Smooth muscle cell (in vitro differentiated cells): ENCODE measurements around the gene SERTAD2. TPM values are rescaled to one million over a fixed set of nuclear protein-coding genes. Genes with fewer than 3 reads are reported as not detected.

Source experiments
- DNase-seq: peaks from one replicate; lab custom pipeline; 2025; ENCODE audit not compliant: unreplicated experiment; lab: John Stamatoyannopoulos, UW
- H2AFZ ChIP-seq: fragments of 200-600 bp; sonication (generic); 2 replicates; pipeline ENCODE4 v1.6.0; 2016; ENCODE audit warnings: antibody characterized with exemption, low read depth, mild to moderate bottlenecking
- H3F3A ChIP-seq: fragments of 200-600 bp; sonication (generic); 2 replicates; pipeline ENCODE4 v1.6.0; 2017; ENCODE audit warnings: antibody characterized with exemption, low read depth
- H3K27ac ChIP-seq: fragments of 200-600 bp; sonication (generic); 2 replicates; pipeline ENCODE4 v1.5.1; 2016; ENCODE audit warnings: low read depth, mild to moderate bottlenecking
- H3K27me3 ChIP-seq: fragments of 200-600 bp; sonication (generic); 2 replicates; pipeline ENCODE4 v1.6.1; 2016; ENCODE audit warnings: low read depth, mild to moderate bottlenecking
- H3K36me3 ChIP-seq: fragments of 200-600 bp; sonication (generic); 2 replicates; pipeline ENCODE4 v1.5.1; 2016; ENCODE audit warnings: low read depth
- H3K4me1 ChIP-seq: fragments of 200-600 bp; sonication (generic); 2 replicates; pipeline ENCODE4 v1.5.1; 2016; ENCODE audit warnings: low read depth
- H3K4me2 ChIP-seq: fragments of 200-600 bp; sonication (generic); 2 replicates; pipeline ENCODE4 v1.6.0; 2016; ENCODE audit warnings: mild to moderate bottlenecking
- H3K4me3 ChIP-seq: fragments of 200-600 bp; sonication (generic); 2 replicates; pipeline ENCODE4 v1.5.1; 2016; ENCODE audit warnings: mild to moderate bottlenecking
- H3K79me2 ChIP-seq: fragments of 200-600 bp; sonication (generic); 2 replicates; pipeline ENCODE4 v1.6.0; 2016; ENCODE audit warnings: low read depth, mild to moderate bottlenecking
- H3K9ac ChIP-seq: fragments of 200-600 bp; sonication (generic); 2 replicates; pipeline ENCODE4 v1.6.0; 2016; ENCODE audit warnings: low read depth
- H3K9me3 ChIP-seq: fragments of 200-600 bp; sonication (generic); replicated peaks from 2 replicates; pipeline ENCODE4 v1.5.1; 2016; ENCODE audit warnings: low read depth
- H4K20me1 ChIP-seq: fragments of 200-600 bp; sonication (generic); 2 replicates; pipeline ENCODE4 v1.6.0; 2016; ENCODE audit warnings: low read depth
- WGBS: methylation state at CpG from one replicate; pipeline ENCODE4 v1.1.7; 2016; ENCODE audit warnings: low lambda C conversion rate; 5-methylcytosine and 5-hydroxymethylcytosine counted together
- polyA plus RNA-seq: library from polyadenylated mRNA; unstranded; fragments of >200 nt; fragmentation: Nextera tagmentation; extraction: Ambion mirVana; gene quantifications from 2 replicates; pipeline ENCODE4 v1.2.1, GENCODE V29; 2016
- total RNA-seq: library from RNA; depleted of rRNA; stranded (reverse); fragments of >200 nt; gene quantifications from 2 replicates; pipeline ENCODE4 v1.2.3, GENCODE V29; 2014
- TF ChIP-seq, protein P1 (sequence below): fragments of 200-600 bp; sonication (generic); IDR thresholded peaks from 2 replicates; pipeline ENCODE4 v1.5.1; 2017; ENCODE audit warnings: borderline replicate concordance, mild to moderate bottlenecking, antibody characterized with exemption; ENCODE audit not compliant: insufficient read depth, poor library complexity, severe bottlenecking

The SERTAD2 gene
- total and polyA plus RNA-seq, 2 experiments from 2014 or later: 14.2 to 23.2 TPM

- H3K4me1 ChIP-seq: peaks cover 65% of the 10 kb centered on the region
- H3K36me3 ChIP-seq: no peaks in the 10 kb centered on the region
- WGBS: 39% methylated on average over 4 of the region's 4 CpGs
- H2AFZ ChIP-seq: no peak overlapping the region
- H3K4me2 ChIP-seq: peak overlapping the region; percentile 97
- H3K27me3 ChIP-seq: no peaks in the 10 kb centered on the region
- H3K79me2 ChIP-seq: peaks cover 66% of the 10 kb centered on the region
- no peaks in the 10 kb centered on the region for H3K9me3 ChIP-seq
- H3K27ac ChIP-seq: peak overlapping the region; percentile 98
- H3F3A ChIP-seq: peaks cover 11% of the 10 kb centered on the region
- H3K9ac ChIP-seq: peak overlapping the region; percentile 96
- H4K20me1 ChIP-seq: peaks cover 62% of the 10 kb centered on the region
- TF ChIP-seq, protein P1, sequence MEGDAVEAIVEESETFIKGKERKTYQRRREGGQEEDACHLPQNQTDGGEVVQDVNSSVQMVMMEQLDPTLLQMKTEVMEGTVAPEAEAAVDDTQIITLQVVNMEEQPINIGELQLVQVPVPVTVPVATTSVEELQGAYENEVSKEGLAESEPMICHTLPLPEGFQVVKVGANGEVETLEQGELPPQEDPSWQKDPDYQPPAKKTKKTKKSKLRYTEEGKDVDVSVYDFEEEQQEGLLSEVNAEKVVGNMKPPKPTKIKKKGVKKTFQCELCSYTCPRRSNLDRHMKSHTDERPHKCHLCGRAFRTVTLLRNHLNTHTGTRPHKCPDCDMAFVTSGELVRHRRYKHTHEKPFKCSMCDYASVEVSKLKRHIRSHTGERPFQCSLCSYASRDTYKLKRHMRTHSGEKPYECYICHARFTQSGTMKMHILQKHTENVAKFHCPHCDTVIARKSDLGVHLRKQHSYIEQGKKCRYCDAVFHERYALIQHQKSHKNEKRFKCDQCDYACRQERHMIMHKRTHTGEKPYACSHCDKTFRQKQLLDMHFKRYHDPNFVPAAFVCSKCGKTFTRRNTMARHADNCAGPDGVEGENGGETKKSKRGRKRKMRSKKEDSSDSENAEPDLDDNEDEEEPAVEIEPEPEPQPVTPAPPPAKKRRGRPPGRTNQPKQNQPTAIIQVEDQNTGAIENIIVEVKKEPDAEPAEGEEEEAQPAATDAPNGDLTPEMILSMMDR: no peak
- DNase-seq: no peak
- H3K4me3 ChIP-seq: peak overlapping the region; percentile 99
Measured at GRCh38 chr2:64651590-64651989, 2.1 kb downstream of the SERTAD2 start.

GRCh38 chr2:64650722-64651338, 2.9 kb downstream of the SERTAD2 start:
- peaks cover 73% of the 10 kb centered on the region for H3K79me2 ChIP-seq
- peaks cover 11% of the 10 kb centered on the region for H3F3A ChIP-seq
- no peaks in the 10 kb centered on the region for H3K27me3 ChIP-seq
- H3K9ac ChIP-seq: peak overlapping the region; percentile 96
- DNase-seq: no peak
- TF ChIP-seq, protein P1: no peak
- 89% methylated on average over 5 of the region's 5 CpGs for WGBS
- no peaks in the 10 kb centered on the region for H3K9me3 ChIP-seq
- H4K20me1 ChIP-seq: peaks cover 68% of the 10 kb centered on the region
- no peaks in the 10 kb centered on the region for H3K36me3 ChIP-seq
- peaks cover 71% of the 10 kb centered on the region for H3K4me1 ChIP-seq
- H2AFZ ChIP-seq: no peak overlapping the region
- peak overlapping the region; percentile 99 for H3K4me3 ChIP-seq
- H3K27ac ChIP-seq: peak overlapping the region; percentile 79
- H3K4me2 ChIP-seq: peak overlapping the region; percentile 97

DNA sequence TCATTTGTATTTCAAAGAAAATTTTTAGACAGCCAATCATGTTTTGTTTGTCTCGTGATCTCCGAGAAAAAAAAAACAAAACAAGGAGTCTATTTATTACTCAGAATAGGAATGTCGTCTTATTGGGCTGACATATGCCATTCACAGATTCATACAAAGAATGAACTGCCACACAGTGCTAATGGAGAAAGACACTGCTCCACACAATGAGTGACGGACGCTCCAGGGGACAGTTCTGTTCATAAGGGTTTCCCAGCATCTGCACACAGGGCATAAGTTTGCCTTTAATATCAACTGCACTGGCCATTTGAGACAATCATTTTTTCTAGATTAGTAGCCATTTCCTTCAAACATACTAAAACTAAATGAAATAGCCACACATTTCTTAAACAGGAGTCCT, 3.4 kb downstream of the SERTAD2 start:
- Histone ChIP-seq H4K20me1 (peaks cover 73% of the 10 kb centered on the region), H3F3A (peaks cover 11% of the 10 kb centered on the region), H3K9me3 (no peaks in the 10 kb centered on the region), H3K27ac (peak overlapping the region; percentile 79), H3K9ac (no peak overlapping the region), H2AFZ (no peak overlapping the region), H3K36me3 (no peaks in the 10 kb centered on the region), H3K4me1 (peaks cover 72% of the 10 kb centered on the region), H3K4me2 (peak overlapping the region; percentile 5), H3K27me3 (no peaks in the 10 kb centered on the region), H3K4me3 (no peak overlapping the region), H3K79me2 (peaks cover 79% of the 10 kb centered on the region)
- 69% methylated on average over 5 of the region's 5 CpGs for WGBS
- DNase-seq: no peak
- TF ChIP-seq, protein P1: no peak

- Histone ChIP-seq H3K9me3 (no peaks in the 10 kb centered on the region), H3K27me3 (no peaks in the 10 kb centered on the region), H3K36me3 (no peaks in the 10 kb centered on the region), H3K4me2 (peak overlapping the region; percentile 69), H3K27ac (peak overlapping the region; percentile 79), H3K4me1 (peaks cover 68% of the 10 kb centered on the region), H3K79me2 (peaks cover 81% of the 10 kb centered on the region), H3K4me3 (peak overlapping the region; percentile 33), H3K9ac (peak overlapping the region; percentile 22), H2AFZ (no peak overlapping the region), H3F3A (peaks cover 5% of the 10 kb centered on the region), H4K20me1 (peaks cover 80% of the 10 kb centered on the region)
- DNase-seq: no peak
- TF ChIP-seq, protein P1: no peak
- 38% methylated on average over 5 of the region's 5 CpGs for WGBS
Measured at GRCh38 chr2:64649626-64650025, 4.1 kb downstream of the SERTAD2 start.
